Common myeloid progenitor, CD34-positive (primary cell): ENCODE measurements around the gene DLX6.
A peak's percentile ranks its signal among the peaks of the same experiment; 100 is the strongest.

Experiments
- CTCF ChIA-PET: fragments of 350-600 bp; sonication (Branson Sonifier 250); formaldehyde crosslinking; loops from one replicate; lab custom pipeline; 2021; ENCODE audit warnings: antibody characterized with exemption; lab: Charles Lee
- POLR2A ChIA-PET: fragments of 350-600 bp; sonication (Branson Sonifier 250); formaldehyde crosslinking; loops from one replicate; lab custom pipeline; 2021; ENCODE audit warnings: antibody characterized with exemption; lab: Charles Lee
- DNase-seq, 3 donors: peaks; one replicate each; pipeline versions ENCODE4 v3.0.0 to v3.0.0-alpha.2; 2013
- H3K27ac ChIP-seq, 2 experiments: 1 replicate in 1 of 2; 2 replicates in 1 of 2; pipeline ENCODE4 v1.7.0; 2013; ENCODE audit warnings: inconsistent platforms in 2 of 2, low read length in 2 of 2, mild to moderate bottlenecking in 2 of 2, low read depth in 1 of 2, moderate library complexity in 1 of 2; ENCODE audit not compliant: severe bottlenecking in 2 of 2, insufficient read depth in 1 of 2, poor library complexity in 1 of 2
- H3K27me3 ChIP-seq, 5 experiments: replicated peaks in 2 of 5; 1 replicate in 3 of 5; 2 replicates in 2 of 5; pipeline versions ENCODE4 v1.6.1 to v1.7.0; 2013; ENCODE audit warnings: low read length in 4 of 5, mild to moderate bottlenecking in 2 of 5, moderate library complexity in 2 of 5, inconsistent platforms in 1 of 5; ENCODE audit not compliant: insufficient read depth in 5 of 5, control insufficient read depth in 4 of 5
- H3K36me3 ChIP-seq, 4 experiments: 1 replicate in 2 of 4; 2 replicates in 2 of 4; pipeline versions ENCODE4 v1.6.1 to v1.7.0; 2013; ENCODE audit warnings: low read length in 3 of 4, control low read depth in 1 of 4, mild to moderate bottlenecking in 1 of 4; ENCODE audit not compliant: control insufficient read depth in 4 of 4, insufficient read depth in 4 of 4
- H3K4me1 ChIP-seq, 4 experiments: 1 replicate in 3 of 4; 2 replicates in 1 of 4; pipeline versions ENCODE4 v1.6.1 to v1.7.1; 2013; ENCODE audit warnings: low read length in 3 of 4, mild to moderate bottlenecking in 3 of 4, control low read depth in 1 of 4, inconsistent platforms in 1 of 4, moderate library complexity in 1 of 4; ENCODE audit not compliant: control insufficient read depth in 4 of 4, insufficient read depth in 4 of 4; ENCODE audit errors: control extremely low read depth in 1 of 4
- H3K4me3 ChIP-seq, 7 experiments: 1 replicate in 4 of 7; 2 replicates in 3 of 7; pipeline versions ENCODE4 v1.5.1 to v1.7.0; 2013; ENCODE audit warnings: mild to moderate bottlenecking in 7 of 7, low read length in 6 of 7, moderate library complexity in 6 of 7, inconsistent platforms in 2 of 7, low read depth in 2 of 7, control low read depth in 1 of 7; ENCODE audit not compliant: insufficient read depth in 4 of 7, control insufficient read depth in 1 of 7; ENCODE audit errors: extremely low read depth in 1 of 7
- H3K9me3 ChIP-seq, 5 experiments: 1 replicate in 4 of 5; 2 replicates in 1 of 5; pipeline versions ENCODE4 v1.6.1 to v1.7.1; 2013; ENCODE audit warnings: low read length in 4 of 5, mild to moderate bottlenecking in 2 of 5, inconsistent platforms in 1 of 5, low read depth in 1 of 5, moderate library complexity in 1 of 5; ENCODE audit not compliant: control insufficient read depth in 4 of 5, insufficient read depth in 2 of 5; ENCODE audit errors: control extremely low read depth in 1 of 5
- WGBS: methylation state at CpG from one replicate; pipeline ENCODE4 v1.1.5; 2013; ENCODE audit not compliant: insufficient coverage; 5-methylcytosine and 5-hydroxymethylcytosine counted together

The DLX6 gene

DNA sequence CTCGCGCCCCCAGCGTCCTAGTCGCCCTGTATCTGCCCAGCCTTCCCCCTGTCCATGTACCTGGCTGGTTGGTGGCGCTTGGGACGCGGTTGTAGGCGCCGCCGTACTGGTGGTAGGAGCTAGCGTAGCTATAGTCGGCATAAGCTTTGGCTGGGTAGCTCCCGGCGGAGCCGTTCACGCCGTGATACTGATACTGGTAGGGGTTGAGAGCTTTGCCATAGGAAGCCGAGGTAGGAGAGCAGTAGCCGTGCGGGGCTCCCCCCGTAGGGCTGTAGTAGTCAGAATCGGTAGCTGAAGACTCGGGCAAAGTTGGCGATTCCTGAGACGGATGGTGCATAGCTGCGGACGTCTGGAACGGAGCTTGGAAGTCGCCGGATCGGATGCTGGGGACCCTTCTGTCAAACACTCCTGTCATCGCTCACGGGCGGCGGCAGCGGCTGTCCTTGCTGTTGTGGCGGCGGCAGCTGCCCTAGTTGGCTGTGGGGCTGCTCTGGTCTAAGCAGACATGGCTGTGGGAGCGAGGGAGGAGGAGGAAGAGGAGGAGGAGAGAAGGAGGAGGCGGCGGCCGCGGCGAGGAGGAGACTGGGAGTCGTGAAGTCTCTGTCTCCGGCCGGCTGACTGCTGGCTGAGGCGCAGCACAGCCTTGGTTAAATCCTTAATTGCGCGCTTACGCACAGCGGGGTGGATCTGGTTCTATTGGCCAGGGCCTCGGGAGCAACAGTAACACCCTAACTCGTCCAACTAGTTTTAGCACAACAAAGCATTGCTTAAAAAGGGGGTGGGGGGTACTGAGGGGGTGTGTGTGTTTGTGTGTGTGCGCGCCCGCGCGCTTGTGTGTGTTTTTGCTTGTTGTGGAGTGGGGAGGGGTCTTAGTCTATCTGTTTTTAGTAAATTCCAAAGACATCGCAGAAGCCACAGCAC, 19.1 kb downstream of the DLX6 start, which contains the start of gene DLX5:
Gene DLX5 (minus strand): TSS at position 623 of the 921 bp plus-strand sequence. CDS start 208 bp downstream, at position 415.
- peak in 1 of 3 donors; percentile 55 for DNase-seq
- Histone ChIP-seq H3K36me3 (no peaks in the 10 kb centered on the region), H3K27me3 (peaks cover 19 to 87% (median 59%) of the 10 kb centered on the region in 5 experiments), H3K4me1 (peaks cover 0 to 50% (median 31%) of the 10 kb centered on the region in 4 experiments), H3K9me3 (no peaks in the 10 kb centered on the region), H3K27ac (no peak within 1 kb of the TSS), H3K4me3 (peak within 1 kb of the TSS in 1 of 7 experiments; percentile 14)
- CTCF ChIA-PET = interaction anchor here (0.8 to 1.7 kb wide), 4 partner anchors 12 to 1109 kb away, joined by 3 to 9 read pairs (median 4); no protein-coding TSS in a partner anchor
- WGBS = under 1% methylated on average over 28 of the region's 60 CpGs
- POLR2A ChIA-PET = interaction anchor here (0.6 kb wide), 1 partner anchor 37 kb away, joined by 5 read pairs; no protein-coding TSS in a partner anchor

DNA sequence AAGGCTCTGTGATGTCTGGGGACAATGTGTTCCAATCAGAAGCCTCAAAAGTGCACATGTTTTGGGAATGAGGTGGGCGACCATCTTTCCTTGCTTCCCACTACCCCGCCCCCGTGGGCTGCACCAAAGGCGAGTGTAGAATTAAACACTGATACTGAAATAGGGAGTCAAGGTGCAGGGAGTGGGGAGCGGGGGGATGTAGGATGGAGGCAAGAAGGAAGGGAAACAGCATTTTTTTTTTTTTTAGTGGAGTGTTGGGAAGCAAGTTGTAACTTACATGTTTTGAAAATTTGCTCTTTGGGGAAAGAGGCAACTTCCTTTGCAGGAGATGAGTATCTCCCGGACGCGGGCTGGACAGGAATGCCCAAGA, 19.8 kb downstream of the DLX6 start:
- ChIA-PET POLR2A (no interaction called here), CTCF (interaction anchor here (1.2 to 3.2 kb wide), 3 partner anchors 8 to 23 kb away, joined by 3 to 14 read pairs (median 5); no protein-coding TSS in a partner anchor)
- H3K4me3 ChIP-seq = no peak overlapping the region
- no peaks in the 10 kb centered on the region for H3K9me3 ChIP-seq
- no peaks in the 10 kb centered on the region for H3K36me3 ChIP-seq
- no peak for DNase-seq
- H3K27ac ChIP-seq = no peak overlapping the region
- 8% methylated on average over 6 of the region's 8 CpGs for WGBS
- peaks cover 17 to 83% (median 55%) of the 10 kb centered on the region in 5 experiments for H3K27me3 ChIP-seq
- peaks cover 0 to 50% (median 31%) of the 10 kb centered on the region in 4 experiments for H3K4me1 ChIP-seq

DNA sequence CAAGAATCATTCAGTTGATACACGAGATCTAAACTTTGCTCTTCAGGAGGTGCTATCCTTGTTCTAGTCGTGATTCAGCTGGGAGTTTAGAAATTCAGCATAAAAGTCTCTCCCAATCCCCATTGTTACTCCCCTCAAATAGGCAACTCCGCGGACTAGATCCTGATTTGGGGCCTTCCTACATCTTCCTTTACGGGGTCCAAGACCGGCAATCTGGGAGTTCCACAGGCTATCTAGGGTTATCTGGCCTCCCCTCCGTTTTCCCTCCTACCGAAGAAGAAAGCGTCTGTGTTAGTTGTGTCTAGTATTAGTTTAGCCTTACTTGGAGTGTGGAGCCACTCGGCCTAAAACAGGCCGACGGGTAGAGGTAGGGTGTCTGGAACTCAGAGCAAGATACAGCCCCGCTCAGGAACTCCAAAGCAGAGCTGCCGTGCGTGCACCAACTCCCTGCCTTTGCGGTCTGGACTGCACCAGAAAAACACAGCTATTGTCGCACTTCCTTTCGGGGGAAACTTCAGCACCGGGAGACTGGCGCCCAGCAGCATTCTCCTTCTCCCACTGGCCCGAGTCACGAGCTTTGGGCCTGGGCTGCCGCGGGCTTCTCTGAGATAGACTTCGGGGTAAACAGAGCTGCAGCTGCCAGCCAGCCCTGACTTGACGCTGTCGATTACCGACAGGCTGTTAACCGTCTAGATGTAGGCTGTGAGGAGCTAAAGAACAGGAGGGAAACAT, 20.8 kb downstream of the DLX6 start:
- no peaks in the 10 kb centered on the region for H3K9me3 ChIP-seq
- 3% methylated on average over 24 of the region's 29 CpGs for WGBS
- DNase-seq = peak in 2 of 3 donors; percentile 60 to 70
- no peaks in the 10 kb centered on the region for H3K36me3 ChIP-seq
- no peak overlapping the region for H3K27ac ChIP-seq
- H3K4me1 ChIP-seq = peaks cover 0 to 44% (median 28%) of the 10 kb centered on the region in 4 experiments
- ChIA-PET POLR2A (no interaction called here), CTCF (interaction anchor here (0.8 to 3.2 kb wide), 11 partner anchors 8 to 1110 kb away, joined by 3 to 14 read pairs (median 5); no protein-coding TSS in a partner anchor)
- H3K27me3 ChIP-seq = peaks cover 19 to 78% (median 51%) of the 10 kb centered on the region in 5 experiments
- peak overlapping the region in 3 of 7 experiments; percentile 52 to 72 (median 63) for H3K4me3 ChIP-seq

DNA sequence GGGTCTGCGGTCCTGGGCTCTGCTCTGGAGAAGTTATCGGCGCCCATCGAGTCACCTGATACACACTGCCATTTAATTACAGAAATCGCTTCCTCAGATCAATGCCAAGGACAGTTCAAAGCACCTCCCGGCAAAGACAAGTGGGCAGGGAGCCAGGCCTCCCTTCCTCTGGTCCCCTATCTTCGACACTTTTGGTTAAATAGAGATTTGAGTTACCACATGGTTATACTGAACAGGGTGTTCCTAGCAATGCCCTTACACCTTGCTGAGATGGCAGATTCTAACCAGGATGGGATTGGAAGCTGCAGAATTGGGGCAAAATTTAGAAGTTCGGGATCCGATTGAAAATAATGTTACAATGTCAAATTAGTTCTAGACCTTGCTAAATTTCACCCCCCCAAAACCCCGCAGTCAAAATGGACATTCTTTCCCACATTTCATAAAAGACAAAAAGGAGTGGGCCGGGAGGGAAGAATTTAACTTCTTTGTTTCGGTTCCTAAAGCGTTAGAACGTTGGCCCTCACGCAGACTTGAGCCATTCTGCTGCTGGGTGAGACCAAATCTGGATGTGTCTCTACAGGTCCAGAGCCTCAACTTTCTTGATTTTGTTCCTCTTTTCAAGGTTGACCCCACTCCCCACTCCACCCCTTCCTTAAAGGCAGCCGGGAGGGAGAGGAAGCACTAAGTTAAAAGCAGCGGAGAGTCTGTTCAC, 21.5 kb downstream of the DLX6 start:
- POLR2A ChIA-PET = no interaction called here
- Histone ChIP-seq H3K27ac (no peak overlapping the region), H3K27me3 (peaks cover 19 to 73% (median 46%) of the 10 kb centered on the region in 5 experiments), H3K4me1 (peaks cover 0 to 38% (median 24%) of the 10 kb centered on the region in 4 experiments), H3K9me3 (no peaks in the 10 kb centered on the region), H3K4me3 (peak overlapping the region in 5 of 7 experiments; percentile 30 to 72 (median 59)), H3K36me3 (no peaks in the 10 kb centered on the region)
- DNase-seq = peak in 2 of 3 donors; percentile 57
- CTCF ChIA-PET = interaction anchor here (0.6 to 3.2 kb wide), 27 partner anchors 8 to 1116 kb away, joined by 3 to 14 read pairs (median 4); no protein-coding TSS in a partner anchor
- WGBS = 0% methylated on average over 12 of the region's 17 CpGs

DNA sequence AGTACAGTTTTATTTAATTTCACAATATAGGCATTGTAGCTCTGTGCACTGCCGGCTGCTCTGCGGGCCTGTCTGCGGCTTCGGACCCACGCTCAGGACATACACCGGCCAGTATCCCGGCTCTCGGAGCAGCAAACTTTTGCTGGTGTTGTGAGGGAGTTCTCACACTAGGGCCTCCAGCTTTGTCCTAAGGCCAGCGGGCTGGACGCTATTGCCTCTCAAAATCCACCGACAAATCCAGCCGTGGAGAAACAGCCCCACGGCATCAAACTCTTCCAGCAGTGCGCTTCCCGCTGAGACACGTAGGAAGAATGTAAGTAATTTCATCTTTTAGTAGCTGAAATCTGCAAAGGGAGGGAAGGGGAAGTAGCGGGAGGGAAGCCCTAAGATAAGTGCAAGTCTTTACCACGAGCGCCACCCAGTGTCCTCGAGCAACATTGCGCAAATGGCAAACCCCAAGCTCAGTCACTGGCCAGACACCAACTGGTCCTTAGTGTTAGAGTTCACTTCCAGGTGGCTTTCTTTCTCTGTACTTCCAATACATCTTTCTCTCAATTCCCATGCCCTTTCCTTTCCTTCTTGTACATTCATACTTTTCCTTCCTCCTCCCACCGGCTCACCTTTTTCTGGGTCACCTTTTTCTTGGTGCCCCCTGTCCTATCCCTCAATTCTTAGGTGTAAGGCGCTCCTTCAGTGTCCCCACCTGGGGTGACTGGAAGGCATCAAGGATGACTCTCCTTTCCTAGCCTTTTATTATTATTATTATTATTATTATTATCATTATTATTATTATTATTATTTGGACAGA, 22.3 kb downstream of the DLX6 start:
- Histone ChIP-seq H3K36me3 (no peaks in the 10 kb centered on the region), H3K27ac (no peak overlapping the region), H3K4me1 (peaks cover 0 to 34% (median 23%) of the 10 kb centered on the region in 4 experiments), H3K4me3 (peak overlapping the region in 5 of 7 experiments; percentile 30 to 72 (median 59)), H3K9me3 (no peaks in the 10 kb centered on the region), H3K27me3 (peaks cover 19 to 72% (median 48%) of the 10 kb centered on the region in 5 experiments)
- CTCF ChIA-PET = interaction anchor here (0.6 to 3.2 kb wide), 23 partner anchors 8 to 1117 kb away, joined by 3 to 14 read pairs (median 4); no protein-coding TSS in a partner anchor
- POLR2A ChIA-PET = interaction anchor here (0.6 kb wide), 1 partner anchor 853 kb away, joined by 3 read pairs; no protein-coding TSS in a partner anchor
- peak; percentile 81 to 90 (median 88) for DNase-seq
- WGBS = 0% methylated on average over 19 of the region's 23 CpGs
